ENCODE measurements around the gene ADAMTS9.

ADAMTS9 gene

GRCh38 chr3:64600246-64600950 lies 87.4 kb downstream of the ADAMTS9 start:
- no peaks in the 10 kb centered on the region for H3K79me2 ChIP-seq
- no peak overlapping the region for H3K9ac ChIP-seq
- no peaks in the 10 kb centered on the region for H3K9me3 ChIP-seq (ENCODE audit: control insufficient read depth, low read length)
- H3K4me1 ChIP-seq, result no peaks in the 10 kb centered on the region
- H3K27ac ChIP-seq, result no peak overlapping the region
- no peaks in the 10 kb centered on the region for H3K27me3 ChIP-seq (ENCODE audit: control insufficient read depth, insufficient read depth, low read length)
- no peaks in the 10 kb centered on the region for H3K36me3 ChIP-seq (ENCODE audit: control insufficient read depth, insufficient read depth, low read length)
- TF ChIP-seq CTCF (IDR thresholded peaks at IDR 0.05), result no peak
- no peak overlapping the region for H3K4me2 ChIP-seq (ENCODE audit: low read length)
- H2AFZ ChIP-seq, result no peak overlapping the region
- no peak overlapping the region for H3K4me3 ChIP-seq (ENCODE audit: low read depth, low read length)

GRCh38 chr3:64599651-64600050 lies 88.1 kb downstream of the ADAMTS9 start:
- Histone ChIP-seq H3K4me3 (ENCODE audit: low read depth, low read length) (no peak overlapping the region), H3K4me2 (ENCODE audit: low read length) (no peak overlapping the region), H3K9me3 (ENCODE audit: control insufficient read depth, low read length) (no peaks in the 10 kb centered on the region), H3K4me1 (no peaks in the 10 kb centered on the region), H3K79me2 (no peaks in the 10 kb centered on the region), H3K9ac (no peak overlapping the region), H2AFZ (no peak overlapping the region), H3K36me3 (ENCODE audit: control insufficient read depth, insufficient read depth, low read length) (no peaks in the 10 kb centered on the region), H3K27me3 (ENCODE audit: control insufficient read depth, insufficient read depth, low read length) (no peaks in the 10 kb centered on the region), H3K27ac (no peak overlapping the region)
- TF ChIP-seq CTCF (IDR thresholded peaks at IDR 0.05), result no peak

DNA sequence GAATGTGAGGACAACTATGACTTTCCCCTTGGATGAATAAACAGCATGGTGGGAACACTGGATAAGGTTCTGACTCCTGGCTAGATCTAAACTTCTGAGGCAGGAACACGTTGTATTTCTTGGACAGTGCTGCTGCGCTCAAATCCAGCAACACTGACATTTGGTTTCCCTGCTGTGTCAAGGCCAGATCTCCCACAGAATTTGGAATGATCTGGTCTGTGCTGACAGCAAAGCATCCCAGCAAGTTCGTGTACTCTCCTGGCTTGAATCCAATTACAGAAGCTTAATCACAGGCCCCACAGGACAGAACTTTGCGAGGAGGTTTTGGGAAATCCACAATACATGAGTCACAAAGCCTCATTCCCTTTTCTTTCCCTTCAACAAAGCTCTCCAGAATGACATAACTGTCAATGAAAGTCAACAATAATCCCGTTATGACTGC lies 92.5 kb downstream of the ADAMTS9 start:
- Histone ChIP-seq H3K4me3 (ENCODE audit: low read depth, low read length) (no peak overlapping the region), H3K9ac (no peak overlapping the region), H3K27ac (peak overlapping the region; percentile 16), H3K36me3 (ENCODE audit: control insufficient read depth, insufficient read depth, low read length) (no peaks in the 10 kb centered on the region), H3K4me2 (ENCODE audit: low read length) (no peak overlapping the region), H3K4me1 (no peaks in the 10 kb centered on the region), H3K9me3 (ENCODE audit: control insufficient read depth, low read length) (no peaks in the 10 kb centered on the region), H3K79me2 (no peaks in the 10 kb centered on the region), H2AFZ (no peak overlapping the region), H3K27me3 (ENCODE audit: control insufficient read depth, insufficient read depth, low read length) (no peaks in the 10 kb centered on the region)
- no peak for TF ChIP-seq CTCF (IDR thresholded peaks at IDR 0.05)

DNA sequence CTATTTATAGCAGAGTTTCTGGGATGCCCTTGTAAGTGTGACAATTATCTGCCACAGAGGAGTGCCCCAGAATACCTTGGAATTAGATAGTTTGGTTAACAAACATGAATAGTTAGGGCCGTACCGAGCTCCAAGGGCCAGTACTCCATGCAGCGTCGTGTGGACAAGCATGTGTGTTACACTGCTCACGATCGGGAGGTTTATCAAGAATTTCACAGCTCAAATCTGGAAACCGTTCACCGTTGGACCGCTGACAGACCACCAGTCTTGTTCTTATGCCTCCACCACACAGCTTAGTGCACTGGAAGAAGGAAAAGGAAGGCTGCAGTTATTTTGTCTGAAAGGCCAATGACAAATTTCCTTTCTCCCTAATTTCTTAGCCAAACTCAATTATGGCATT lies 93.7 kb downstream of the ADAMTS9 start:
- H3K36me3 ChIP-seq (ENCODE audit: control insufficient read depth, insufficient read depth, low read length), result no peaks in the 10 kb centered on the region
- H3K4me3 ChIP-seq (ENCODE audit: low read depth, low read length), result no peak overlapping the region
- H2AFZ ChIP-seq, result no peak overlapping the region
- no peak overlapping the region for H3K4me2 ChIP-seq (ENCODE audit: low read length)
- no peaks in the 10 kb centered on the region for H3K27me3 ChIP-seq (ENCODE audit: control insufficient read depth, insufficient read depth, low read length)
- TF ChIP-seq CTCF (IDR thresholded peaks at IDR 0.05), result no peak
- H3K9me3 ChIP-seq (ENCODE audit: control insufficient read depth, low read length), result no peaks in the 10 kb centered on the region
- no peak overlapping the region for H3K9ac ChIP-seq
- H3K79me2 ChIP-seq, result no peaks in the 10 kb centered on the region
- no peaks in the 10 kb centered on the region for H3K4me1 ChIP-seq
- H3K27ac ChIP-seq, result no peak overlapping the region

DNA sequence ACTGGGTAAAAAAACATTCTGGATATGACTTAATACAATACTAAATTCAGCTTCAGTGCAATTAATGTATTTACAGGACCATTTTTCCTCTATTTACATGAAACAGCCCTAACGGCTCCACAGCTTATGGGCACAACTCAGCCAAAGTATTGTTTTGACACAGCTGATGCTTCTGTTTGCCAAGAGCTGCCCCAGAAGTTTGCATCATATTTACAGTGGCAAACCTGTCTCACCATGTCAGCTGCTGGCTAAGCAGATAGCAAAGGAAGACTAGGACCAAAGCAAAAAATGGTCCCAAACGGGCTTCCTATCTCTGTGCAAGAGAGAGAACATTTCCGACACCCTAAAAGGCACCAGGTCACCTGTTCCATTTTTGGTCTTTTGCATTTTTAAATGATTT lies 94.5 kb downstream of the ADAMTS9 start:
- no peak overlapping the region for H3K4me2 ChIP-seq (ENCODE audit: low read length)
- no peak overlapping the region for H3K27ac ChIP-seq
- H3K79me2 ChIP-seq, result no peaks in the 10 kb centered on the region
- no peaks in the 10 kb centered on the region for H3K4me1 ChIP-seq
- no peak overlapping the region for H3K4me3 ChIP-seq (ENCODE audit: low read depth, low read length)
- H3K9ac ChIP-seq, result no peak overlapping the region
- no peaks in the 10 kb centered on the region for H3K36me3 ChIP-seq (ENCODE audit: control insufficient read depth, insufficient read depth, low read length)
- no peak for TF ChIP-seq CTCF (IDR thresholded peaks at IDR 0.05)
- H3K9me3 ChIP-seq (ENCODE audit: control insufficient read depth, low read length), result no peaks in the 10 kb centered on the region
- no peak overlapping the region for H2AFZ ChIP-seq
- H3K27me3 ChIP-seq (ENCODE audit: control insufficient read depth, insufficient read depth, low read length), result no peaks in the 10 kb centered on the region

Measured in parathyroid adenoma (tissue), 2 donors.